ENCODE results near the gene SCN1A.
"Not testable (repeated sequence)": the region's sequence is repeated elsewhere in the genome, so short reads cannot be mapped to it uniquely, and the experiment has no call there.

The SCN1A gene

DNA sequence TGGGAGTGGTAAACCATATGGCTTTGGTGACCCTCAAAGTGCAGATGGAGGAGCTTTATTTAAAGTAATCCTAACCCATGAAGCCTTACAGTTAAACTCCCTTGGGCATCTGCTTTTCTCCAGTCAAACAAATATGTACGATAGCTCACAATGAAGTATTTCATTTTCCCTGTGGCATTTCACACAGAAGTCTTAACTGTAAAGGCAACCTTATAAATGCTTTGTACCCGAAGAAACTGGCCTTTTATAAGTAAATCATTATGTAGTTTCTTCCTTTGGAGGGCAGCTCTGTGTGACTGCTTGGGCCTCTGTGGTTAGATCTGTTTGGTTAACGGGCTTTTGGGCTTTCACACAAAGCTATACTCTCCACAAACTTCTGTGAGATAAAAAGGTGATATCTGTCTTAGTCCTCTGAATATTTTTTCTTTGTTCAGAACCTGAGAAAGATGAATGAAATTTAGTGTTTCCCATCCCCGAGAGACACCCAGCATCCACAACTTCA is 46.6 kb downstream of the SCN1A start:
- DNase-seq (ENCODE audit: low spot score) = no peak

DNA sequence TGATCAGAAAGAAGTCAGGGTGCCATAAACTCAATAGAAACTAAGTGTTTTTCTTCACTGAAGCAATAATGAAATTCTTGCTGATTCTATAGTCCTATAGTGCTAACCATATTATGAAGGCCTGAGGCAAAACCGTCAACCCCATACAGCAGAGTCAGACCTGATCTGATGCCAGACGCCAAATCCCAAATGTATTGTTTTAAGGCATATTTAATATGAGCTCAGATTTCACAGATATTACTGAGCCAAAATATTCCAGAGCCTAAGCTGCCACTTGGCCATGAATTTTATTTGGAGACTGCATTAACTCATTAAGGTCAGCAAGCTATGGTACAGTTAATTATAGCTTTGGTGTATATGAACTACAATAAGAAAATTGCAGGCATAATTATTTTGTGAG is 53.4 kb downstream of the SCN1A start:
- no peak for DNase-seq (ENCODE audit: low spot score)

DNA sequence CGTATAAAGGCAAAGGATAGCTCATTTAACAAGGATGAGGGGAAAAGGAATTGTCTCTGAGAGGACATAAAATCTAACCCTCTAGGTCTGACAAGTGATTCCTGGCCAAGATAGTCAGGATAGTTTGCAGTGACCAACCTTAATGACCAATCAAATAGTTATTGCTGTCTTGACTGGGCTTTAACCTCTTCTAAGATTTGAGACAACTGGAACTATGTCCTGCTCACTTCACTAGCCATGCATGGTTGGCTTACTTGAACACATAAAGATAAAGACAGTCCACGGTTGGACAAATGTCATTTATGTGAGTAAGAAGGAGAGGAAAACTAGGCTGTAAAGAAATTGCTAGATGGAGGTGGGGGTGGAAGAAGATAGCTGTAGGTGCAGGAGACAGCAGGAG is 53.8 kb downstream of the SCN1A start:
- DNase-seq (ENCODE audit: low spot score) = no peak

DNA sequence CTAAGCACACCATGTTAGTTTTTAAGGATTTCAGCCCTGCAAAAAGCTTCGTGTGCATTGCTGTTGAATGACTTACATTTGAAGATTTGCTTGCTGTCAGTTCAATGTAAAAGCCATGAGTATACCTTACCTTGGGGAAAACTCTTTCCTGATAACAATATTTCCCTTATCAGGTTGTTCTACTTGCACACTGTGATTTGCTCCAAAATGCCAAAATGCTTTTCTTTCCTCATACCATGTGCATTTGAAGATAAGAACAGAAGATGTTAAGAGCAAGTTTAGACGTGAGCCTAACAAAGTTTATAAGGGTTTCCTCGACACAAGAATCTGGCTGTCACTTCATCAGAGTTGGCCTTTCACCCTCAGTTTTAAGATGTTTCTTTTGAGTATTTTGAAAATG is 57.6 kb downstream of the SCN1A start:
- no peak for DNase-seq (ENCODE audit: low spot score)

DNA sequence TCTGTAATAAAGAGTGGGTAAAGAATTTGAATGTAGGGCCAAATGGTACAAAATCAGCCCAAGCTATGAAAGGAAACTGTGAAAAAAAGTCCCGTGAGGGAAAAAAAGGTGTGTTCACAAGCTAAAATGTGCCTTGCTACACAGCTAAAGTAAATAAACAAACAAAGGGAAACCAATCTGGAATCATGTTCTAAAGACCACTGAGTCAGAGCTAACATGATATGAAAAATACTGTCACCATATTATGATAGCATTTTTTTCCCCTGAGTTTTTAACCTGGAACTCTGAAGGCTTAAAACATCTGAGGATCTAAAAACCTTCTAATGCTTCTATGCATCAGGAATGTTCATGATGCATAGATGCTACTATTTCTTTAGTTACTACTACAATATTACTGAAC is 58.8 kb downstream of the SCN1A start:
- no peak for DNase-seq (ENCODE audit: low spot score)

DNA sequence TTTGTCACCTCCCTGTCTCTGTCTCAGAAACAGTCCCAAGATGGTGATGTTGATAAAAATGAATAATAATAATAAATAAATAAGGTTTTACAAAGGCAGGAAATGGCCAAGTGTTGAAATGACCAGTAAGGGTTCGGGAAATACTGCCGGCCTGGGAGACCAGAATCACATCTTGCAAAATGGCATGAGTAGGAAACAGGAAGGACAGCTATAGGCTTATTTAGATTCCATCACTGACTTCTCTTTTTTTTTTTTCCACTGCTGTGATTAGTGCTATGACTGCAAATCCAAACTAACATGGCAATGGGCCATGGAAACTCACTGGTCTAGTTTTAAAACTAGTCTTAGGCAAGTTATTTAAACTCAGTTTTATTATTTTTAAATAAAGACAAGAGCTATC is 60.6 kb downstream of the SCN1A start:
- no peak for DNase-seq (ENCODE audit: low spot score)

DNA sequence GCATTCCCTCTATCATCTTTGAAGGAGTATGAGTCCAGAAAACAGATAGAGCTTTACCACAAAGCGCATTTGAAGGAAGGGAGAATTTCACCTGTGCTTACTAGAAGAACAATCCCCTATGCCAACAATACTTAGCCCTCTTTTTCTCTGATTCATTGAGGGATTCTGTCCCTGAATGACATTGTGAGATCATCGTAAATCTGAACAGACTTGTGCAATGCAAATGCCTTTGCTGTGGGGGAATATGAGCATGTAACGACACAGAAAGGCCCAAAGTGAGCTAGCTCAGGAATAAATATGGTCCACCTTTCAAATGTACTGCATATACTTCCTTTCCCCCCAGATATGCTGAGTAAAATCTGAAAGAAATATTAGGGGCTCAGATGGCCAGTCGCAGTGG is 67.6 kb downstream of the SCN1A start:
- no peak for DNase-seq (ENCODE audit: low spot score)

DNA sequence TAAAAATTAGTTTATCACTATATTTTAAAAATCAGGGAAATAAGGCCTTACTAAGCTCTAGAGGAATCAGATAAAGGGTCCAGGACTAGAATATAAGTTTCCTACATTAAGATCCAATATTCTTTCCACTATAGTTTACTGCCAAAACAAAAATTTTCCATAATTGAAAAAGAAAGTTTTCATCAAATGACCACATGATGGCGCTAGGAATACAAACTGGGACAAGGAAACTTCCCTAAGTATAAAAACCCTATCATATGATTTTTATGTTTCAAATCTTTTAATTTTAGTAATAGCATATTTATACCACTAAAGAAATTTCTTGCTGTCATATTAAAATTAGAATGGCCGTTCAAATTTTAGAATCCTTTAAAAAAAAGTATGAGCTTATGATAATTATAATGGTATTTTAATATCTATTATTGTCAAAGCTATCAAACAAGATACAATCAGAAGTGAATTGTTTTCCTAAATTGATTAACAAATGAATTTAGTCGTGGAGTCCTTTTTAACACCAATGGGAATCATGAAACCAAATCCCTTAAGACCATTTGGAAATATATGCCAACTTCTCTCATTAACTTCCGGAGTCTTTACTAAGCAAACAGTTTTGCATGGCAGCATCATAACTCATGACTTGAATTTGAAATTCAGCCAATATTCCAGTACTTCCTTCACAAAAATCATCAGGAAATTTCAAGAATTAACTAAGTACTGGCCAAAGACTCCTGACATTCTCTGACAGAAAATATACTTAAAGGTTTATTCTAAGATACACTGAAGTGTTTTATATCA is 70.3 kb downstream of the SCN1A start:
- DNase-seq (ENCODE audit: low spot score) = no peak

DNA sequence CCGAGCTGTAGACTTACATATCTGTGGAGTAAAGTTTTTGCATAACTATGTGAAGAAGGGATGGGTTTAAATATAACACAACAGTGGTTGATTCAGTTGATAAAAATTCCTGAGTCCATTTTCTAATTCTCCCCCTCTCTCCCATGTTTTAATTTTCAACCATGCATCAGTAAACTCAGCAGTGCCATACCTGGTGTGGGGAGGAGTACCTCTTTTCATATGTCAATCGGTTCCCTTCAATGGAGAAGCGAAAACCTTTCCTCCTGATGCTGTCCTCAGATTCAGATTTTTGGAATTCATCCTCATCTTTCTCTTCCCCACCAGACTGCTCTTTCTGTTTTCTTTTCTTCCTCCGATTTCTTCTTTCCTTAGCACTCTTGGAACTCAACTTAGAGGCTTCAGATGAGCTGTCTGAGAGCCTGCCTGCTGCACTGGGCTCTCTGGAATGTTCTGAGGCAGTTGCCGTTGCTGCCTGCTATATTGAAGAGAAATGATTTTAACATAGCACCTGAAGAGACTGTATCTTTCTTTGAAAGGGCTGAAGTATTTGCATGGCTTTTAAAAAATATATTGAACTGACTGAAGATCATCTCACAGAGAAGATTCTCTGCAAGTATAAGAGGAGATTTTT is 82.9 kb downstream of the SCN1A start:
- no peak for DNase-seq (ENCODE audit: low spot score)

DNA sequence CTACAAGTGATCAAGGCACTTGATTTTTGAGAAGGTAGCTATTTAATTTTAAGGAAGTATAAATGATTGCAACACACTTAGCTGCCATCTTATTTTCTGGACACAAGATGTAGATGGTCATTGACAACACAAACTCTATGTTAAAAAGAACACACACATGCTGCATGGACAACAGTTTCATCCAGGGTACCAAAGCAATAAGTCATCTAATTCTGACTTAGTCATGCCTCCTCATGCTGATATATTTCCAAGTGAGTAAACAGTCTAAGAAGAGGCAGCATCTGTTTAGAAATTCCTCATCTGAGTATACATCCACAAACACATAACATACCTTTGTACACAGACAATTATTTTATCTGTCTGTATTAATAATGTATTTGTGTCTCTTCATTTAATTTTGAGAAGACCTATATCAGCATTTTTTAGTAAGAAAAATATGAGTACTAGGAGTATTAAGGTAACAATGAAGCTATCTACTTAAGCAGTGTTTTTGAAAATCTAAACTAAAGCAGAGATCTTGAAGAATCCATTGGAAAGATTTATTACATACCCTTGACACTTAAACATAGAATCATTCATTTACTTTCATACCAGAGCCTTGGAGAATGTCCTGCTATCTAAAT is 84.9 kb downstream of the SCN1A start:
- DNase-seq (ENCODE audit: low spot score) = no peak

DNA sequence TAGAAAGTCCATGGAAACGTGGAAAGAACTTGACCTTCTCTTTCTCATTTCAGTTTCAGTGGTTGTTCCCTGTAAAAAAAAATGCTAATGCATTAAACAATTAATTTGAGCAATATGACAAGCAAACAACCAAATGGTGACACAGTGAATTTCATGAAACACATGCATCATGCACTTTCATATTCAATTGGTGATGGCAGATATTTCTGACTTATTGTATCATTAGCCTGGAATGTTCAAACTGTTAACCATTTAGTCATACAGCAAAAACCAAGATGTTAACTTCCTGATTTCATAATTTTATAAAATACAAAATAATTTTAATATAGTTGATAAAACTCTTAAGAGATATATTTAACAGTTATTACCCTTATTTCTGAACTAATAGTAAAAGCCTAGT is 85.5 kb downstream of the SCN1A start:
- DNase-seq (ENCODE audit: low spot score) = no peak

DNA sequence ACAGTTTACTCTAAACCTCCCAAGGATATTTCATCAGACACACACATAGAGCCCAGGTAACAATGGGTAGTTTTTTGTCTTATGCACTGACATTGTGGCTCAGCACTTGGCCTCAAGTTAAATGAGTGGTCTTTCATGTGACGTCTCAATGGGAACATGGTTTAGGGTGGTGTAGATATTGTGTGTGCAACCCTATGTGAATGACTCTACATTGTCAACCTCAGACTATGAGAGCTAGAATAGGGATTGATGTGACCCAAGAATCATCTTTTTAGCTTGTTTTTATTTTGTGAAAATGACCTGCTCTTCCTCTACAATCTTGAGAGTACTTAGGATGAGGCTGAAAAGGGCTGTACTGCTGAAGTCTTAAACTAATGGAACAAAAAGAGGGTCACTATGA is 86.2 kb downstream of the SCN1A start:
- no peak for DNase-seq (ENCODE audit: low spot score)

DNA sequence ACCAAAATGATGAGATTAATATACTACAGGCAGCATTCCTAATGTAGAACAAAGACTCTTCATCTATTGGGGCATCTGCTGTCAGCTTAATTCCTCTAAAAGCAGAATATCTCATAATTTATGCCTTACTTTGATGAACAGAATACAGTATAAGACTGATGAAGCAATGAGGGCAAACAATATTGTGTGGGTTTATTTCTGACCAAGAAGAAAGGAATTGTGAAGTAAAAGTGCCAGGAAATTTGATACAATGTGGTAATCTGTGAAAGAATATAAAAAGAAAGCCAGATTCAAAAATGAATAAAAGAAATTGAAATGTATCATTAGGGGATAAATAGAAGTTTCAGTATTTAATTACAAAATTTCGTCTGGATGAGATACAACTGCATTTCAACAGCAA is 95.5 kb downstream of the SCN1A start:
- no peak for DNase-seq (ENCODE audit: low spot score)

DNA sequence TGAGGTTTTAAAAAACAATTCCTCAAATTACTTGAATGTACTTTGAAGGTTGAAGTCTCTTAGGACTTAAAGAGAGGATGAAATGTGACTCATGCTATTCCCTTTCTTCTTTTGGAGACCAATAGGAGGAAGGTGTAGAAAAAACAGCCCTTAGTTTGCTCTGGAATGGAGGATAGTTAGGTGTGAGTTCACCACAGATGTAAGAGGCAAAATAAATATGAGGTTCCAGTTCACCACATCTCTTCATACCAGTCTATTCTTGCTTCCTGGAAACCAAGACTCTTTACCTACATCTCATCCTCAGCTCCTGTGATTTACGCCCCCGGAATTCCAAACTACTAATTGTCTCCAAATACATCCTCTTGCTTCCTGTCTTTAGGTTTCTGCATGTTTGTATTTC is 96.8 kb downstream of the SCN1A start:
- DNase-seq (ENCODE audit: low spot score) = no peak

DNA sequence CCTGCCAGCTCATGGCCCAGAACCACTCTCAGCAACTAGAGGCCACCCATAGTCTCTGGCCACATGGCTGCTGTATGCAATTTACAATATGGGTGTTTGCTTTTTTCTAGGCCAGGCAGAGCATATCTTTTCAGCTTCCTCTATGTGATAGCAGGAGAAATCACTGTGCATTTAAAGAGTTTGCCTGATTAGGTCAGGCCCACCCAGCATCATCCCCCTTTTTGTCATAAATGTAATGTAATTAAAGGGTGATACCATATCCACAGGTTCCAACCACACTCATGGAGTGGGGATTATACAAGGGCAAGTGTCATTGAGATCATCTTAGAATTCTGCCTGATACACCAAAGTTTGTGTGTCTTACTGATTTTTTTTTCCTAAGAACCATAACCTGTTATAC is 102.5 kb downstream of the SCN1A start:
- no peak for DNase-seq (ENCODE audit: low spot score)

DNA sequence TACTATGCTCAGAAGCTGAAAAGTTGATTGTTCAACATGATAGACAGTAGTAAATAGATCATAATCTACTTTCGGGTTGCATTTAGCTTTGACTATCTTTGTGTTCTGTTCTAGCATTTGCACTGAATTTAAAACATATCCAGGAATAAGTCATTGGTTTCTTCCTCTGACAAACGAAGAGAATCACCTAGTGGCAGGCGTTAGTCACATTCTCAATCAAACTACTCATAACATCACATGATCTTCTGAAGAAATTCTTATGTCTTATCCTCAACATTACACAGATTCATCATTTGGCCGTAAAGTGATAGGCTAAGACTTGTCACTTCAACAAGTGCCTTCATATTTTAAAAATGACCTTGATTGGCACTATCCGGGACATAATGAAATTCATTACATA is 110.6 kb downstream of the SCN1A start:
- no peak for DNase-seq (ENCODE audit: low spot score)

DNA sequence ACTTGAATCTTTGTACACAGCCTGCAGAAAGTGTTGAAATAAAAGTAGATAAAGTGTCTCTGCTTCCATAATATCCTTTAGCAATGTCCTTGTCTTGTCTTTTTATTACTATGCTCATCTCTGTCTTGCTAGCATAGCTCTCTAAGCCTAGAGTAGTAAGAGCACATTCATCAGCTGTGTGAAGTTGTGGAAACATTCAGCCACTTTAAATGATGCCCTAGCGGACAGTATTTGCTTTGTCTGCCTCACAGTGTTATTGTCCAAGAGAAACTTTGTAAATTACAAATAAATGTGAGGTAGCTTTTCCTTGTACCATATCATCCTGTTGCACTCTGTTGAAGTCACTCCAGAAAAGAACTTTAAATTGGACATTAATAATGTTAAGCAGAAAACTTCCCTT is 113.9 kb downstream of the SCN1A start:
- DNase-seq (ENCODE audit: low spot score) = no peak

DNA sequence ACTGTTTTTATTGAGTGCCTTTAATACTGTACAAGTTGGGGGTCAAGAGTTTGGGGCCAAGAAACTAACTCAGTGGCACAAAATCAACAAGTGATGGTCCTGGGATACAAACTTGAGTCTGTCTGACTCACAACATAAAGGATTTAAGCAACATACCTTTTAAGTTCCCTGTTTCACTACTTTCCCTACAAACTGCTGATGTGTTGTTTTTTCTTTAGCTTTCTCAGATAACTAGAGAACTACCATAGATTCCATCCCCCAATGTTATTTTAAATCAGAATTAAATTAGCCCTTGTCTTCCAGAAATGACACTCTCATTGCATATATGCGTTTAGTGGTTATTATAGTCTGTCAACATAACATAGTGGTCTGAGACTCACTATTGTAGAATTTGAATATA is 116.2 kb downstream of the SCN1A start:
- DNase-seq (ENCODE audit: low spot score) = no peak

DNA sequence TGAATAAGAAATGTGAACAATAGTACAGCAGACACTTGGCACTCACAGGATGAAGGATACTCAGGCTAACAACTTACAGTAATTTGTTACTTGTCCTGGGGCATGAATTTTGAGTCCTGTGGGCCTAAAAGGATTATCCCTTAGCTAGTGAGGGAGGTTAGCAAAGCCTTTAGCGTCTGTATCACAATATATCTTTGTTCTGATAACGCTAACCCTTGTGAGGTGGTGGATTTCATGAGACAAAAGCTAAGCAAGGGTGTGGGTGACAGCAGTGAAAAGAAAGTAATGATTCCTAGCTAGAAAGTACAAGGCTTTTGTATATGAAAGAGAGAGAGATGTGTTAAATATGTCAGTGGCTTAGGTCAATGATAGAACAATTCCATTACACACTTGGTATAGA is 127.4 kb downstream of the SCN1A start:
- DNase-seq (ENCODE audit: low spot score) = no peak

DNA sequence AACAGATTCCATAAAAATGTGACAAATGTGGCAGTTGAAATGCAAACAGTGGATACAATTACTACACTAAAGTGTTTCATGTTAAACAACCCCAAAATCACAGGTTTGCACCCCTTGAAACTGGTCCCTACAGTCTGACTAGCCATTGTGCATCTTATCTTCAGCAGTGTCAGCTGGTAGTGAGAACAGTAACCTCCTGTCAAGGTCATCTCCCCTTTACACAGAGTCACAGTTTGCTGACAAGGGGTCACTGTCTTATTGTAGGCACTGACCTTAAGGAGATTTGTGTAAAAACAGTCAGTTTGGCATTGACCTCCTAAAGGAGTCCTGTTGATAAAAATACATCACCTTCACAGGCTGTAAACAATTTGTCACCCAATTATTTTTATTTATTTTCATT is 137.0 kb downstream of the SCN1A start:
- DNase-seq (ENCODE audit: low spot score) = no peak

DNA sequence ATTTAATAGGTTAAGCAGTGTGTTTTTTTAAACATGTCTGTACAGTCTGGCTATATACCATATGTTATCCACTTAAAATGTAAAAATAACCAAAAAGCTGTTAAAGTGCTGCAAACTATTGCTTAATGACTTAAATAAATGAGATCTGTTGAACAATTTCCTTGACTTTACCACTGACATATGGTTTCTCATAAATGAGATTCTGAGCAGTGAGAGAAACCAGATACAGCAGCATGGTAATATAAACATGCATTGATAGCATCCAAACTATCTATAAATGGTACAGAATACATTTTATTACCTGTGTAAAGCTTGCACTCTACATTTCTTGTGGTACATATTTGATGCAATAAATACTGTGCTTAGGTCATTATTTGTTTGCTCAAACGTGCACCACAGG is 138.0 kb downstream of the SCN1A start:
- DNase-seq (ENCODE audit: low spot score) = no peak

DNA sequence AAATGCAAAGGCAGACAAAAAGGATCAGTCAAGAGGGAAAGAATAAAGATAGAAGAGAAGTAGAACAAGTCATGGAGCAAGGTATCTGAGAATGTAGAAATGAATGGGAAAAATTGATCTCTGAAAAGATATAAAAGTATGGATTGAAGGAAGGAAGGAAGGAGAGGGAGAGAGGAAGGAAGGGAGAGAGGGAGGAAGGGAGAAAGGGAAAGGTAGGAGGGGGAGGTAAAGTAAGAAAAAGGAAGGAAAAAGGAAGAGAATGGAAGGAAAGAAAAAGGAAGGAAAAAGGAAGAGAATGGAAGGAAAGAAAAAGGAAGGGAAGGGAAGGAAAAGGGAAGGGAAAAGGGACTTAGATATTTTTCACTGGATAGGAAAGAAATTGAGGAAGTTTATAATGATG is 142.7 kb downstream of the SCN1A start:
- DNase-seq (ENCODE audit: low spot score) = no peak

DNA sequence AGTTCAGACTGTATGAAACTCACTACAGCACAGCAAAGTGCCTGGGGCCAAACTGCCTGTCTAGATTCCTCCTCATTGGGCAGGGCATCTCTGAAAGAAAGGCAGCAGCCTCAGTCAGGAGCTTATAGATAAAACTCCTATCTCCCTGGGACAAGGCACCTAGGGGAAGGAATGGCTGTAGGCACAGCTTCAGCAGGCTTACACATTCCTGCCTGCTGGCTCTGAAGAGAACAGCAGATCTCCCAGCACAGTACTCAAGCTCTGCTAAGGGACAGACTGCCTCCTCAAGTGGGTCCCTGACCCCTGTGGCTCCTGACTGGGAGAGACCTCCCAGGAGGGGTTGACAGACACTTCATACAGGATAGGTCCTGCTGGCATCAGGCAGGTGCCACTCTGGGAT is 155.7 kb downstream of the SCN1A start:
- DNase-seq (ENCODE audit: low spot score) = not testable (repeated sequence)
